ENCODE data around the gene HLA-B. TPM values are rescaled to one million over a fixed set of nuclear protein-coding genes. Genes with fewer than 3 reads are reported as not detected.
"Not testable (repeated sequence)": the region's sequence is repeated elsewhere in the genome, so short reads cannot be mapped to it uniquely, and the experiment has no call there.

HLA-B gene
- total RNA-seq = 3,580 and 3,693 TPM in 2 replicates

DNA sequence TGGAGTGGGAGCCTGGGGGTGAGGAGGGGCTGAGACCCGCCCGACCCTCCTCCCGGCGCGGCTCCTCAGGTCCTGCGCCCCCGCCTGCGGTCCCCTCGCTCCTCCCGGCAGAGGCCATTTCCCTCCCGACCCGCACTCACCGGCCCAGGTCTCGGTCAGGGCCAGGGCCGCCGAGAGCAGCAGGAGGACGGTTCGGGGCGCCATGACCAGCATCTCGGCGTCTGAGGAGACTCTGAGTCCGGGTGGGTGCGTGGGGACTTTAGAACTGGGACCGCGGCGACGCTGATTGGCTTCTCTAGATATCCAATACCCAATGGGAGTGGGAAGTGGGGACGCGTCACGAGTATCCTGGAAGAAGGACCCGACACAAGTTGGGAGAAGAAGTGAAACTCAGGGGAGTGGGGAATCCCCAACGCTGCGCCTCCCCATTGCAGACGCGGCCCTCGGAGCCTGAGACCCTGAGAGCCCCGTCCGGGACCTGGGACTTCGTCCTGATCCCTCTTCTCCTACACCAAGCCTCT, at the start of gene HLA-B:
TSS of gene HLA-B (minus strand) at position 234 of the 521 bp plus-strand sequence. CDS start at position 213, 21 bp downstream.
- peak; percentile 55 for DNase-seq (ENCODE audit: low spot score)
- H3K4me1 Mint-ChIP-seq (ENCODE audit: low read depth) = peaks cover 45% of the 10 kb centered on the region
- peak within 1 kb of the TSS; percentile 93 for H3K4me3 Mint-ChIP-seq (ENCODE audit: low read depth)
- intact Hi-C loops (cut with micrococcal nuclease) = loop anchor here (1.0 kb wide), 2 partner anchors 84 to 160 kb away; no protein-coding TSS in a partner anchor
- peaks cover 15% of the 10 kb centered on the region for H3K27me3 Mint-ChIP-seq (ENCODE audit: low read depth)
- H3K27ac Mint-ChIP-seq = peak within 1 kb of the TSS; percentile 96
- H3K36me3 Mint-ChIP-seq (ENCODE audit: low read depth) = peaks cover 60% of the 10 kb centered on the region
- H3K9me3 Mint-ChIP-seq = peaks cover 9% of the 10 kb centered on the region

DNA sequence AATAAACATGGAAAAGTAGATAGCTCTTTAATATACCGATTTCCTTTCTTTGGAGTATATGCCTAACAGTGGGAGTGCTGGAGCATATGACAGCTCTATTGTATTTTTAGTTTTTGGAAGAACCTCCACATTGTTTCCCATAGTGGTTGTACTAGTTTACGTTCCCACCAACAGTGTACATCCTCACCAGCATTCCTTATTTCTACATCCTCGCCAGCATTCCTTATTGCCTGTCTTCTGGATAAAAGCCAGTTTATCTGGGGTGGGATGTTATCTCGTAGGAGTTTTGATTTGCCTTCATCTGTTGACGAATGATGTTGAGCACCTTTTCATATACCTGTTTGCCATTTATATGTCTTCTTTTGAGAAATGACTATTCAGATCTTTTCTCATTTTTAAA, 49.0 kb upstream of the HLA-B start:
- H3K4me1 Mint-ChIP-seq (ENCODE audit: low read depth) = peaks cover 43% of the 10 kb centered on the region
- H3K9me3 Mint-ChIP-seq = no peaks in the 10 kb centered on the region
- H3K27me3 Mint-ChIP-seq (ENCODE audit: low read depth) = peaks cover 24% of the 10 kb centered on the region
- no peak overlapping the region for H3K27ac Mint-ChIP-seq
- intact Hi-C loops (cut with micrococcal nuclease) = no loop called here
- H3K36me3 Mint-ChIP-seq (ENCODE audit: low read depth) = peaks cover 27% of the 10 kb centered on the region
- DNase-seq (ENCODE audit: low spot score) = no peak
- H3K4me3 Mint-ChIP-seq (ENCODE audit: low read depth) = no peak overlapping the region

DNA sequence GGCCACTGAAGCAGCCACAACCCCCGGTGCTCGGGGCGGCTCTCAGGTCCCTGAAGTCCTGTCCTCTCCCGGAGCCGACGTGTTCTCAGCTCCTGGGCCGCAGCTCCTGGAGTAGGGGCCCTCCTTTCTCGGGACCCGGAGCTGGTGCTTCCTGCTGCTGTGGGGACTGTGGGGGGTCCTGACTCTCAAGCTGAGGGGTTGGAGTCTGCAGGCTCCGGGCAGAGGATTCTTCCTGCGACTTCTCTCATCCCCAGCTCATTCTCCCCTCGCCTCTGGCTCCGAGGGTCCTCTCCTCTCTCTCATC, 47.0 kb upstream of the HLA-B start:
- DNase-seq (ENCODE audit: low spot score); H3K27ac Mint-ChIP-seq; H3K9me3 Mint-ChIP-seq: not testable (repeated sequence)
- Mint-ChIP-seq H3K4me1 (ENCODE audit: low read depth) (peaks cover 54% of the 10 kb centered on the region), H3K4me3 (ENCODE audit: low read depth) (peak overlapping the region; percentile 75), H3K36me3 (ENCODE audit: low read depth) (peaks cover 15% of the 10 kb centered on the region), H3K27me3 (ENCODE audit: low read depth) (peaks cover 26% of the 10 kb centered on the region)
- intact Hi-C loops (cut with micrococcal nuclease) = loop anchor here (5.0 kb wide), 1 partner anchor 88 kb away; no protein-coding TSS in a partner anchor

DNA sequence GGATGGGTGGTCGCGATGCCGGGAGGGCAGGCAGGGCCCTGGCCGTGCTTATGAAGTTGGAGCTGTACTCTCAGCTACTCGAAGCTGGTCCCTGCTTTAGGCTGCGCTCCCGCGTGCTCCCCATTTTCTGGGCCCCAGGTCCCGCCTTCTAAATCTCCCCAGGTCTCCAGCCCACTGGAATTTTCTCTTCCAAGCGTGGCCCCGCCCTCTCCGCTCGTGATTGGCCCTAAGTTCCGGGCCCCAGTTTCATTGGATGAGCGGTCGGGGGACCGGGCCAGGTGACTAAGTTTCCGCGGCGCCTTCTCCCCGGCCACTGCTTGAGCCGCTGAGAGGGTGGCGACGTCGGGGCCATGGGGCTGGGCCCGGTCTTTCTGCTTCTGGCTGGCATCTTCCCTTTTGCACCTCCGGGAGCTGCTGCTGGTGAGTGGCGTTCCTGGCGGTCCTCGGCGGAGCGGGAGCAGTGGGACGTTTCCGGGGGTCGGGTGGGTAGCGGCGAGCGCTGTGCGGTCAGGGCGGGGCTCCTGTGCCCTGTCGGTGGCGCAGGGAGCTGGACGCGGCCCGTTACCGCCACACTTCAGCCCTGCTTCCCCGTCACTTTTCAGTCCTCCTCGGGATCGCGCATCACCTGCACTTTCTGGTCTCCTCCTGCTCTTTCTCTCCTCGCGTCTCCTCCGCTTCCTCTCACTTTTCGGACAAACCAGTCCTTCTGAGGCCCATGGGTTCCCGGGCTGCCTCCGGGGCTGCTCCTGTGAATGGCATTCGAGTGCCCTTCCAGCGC, 46.5 kb upstream of the HLA-B start, which contains the start of gene MICA:
TSS of gene MICA (plus strand) at position 313 of the 778 bp plus-strand sequence. CDS start at position 351, 38 bp downstream.
- intact Hi-C loops (cut with micrococcal nuclease) = loop anchor here (5.0 kb wide), 1 partner anchor 89 kb away; no protein-coding TSS in a partner anchor
- H3K27me3 Mint-ChIP-seq (ENCODE audit: low read depth) = peaks cover 26% of the 10 kb centered on the region
- H3K27ac Mint-ChIP-seq = peak within 1 kb of the TSS; percentile 14
- H3K36me3 Mint-ChIP-seq (ENCODE audit: low read depth) = peaks cover 15% of the 10 kb centered on the region
- H3K4me3 Mint-ChIP-seq (ENCODE audit: low read depth) = peak within 1 kb of the TSS; percentile 75
- H3K9me3 Mint-ChIP-seq = no peaks in the 10 kb centered on the region
- H3K4me1 Mint-ChIP-seq (ENCODE audit: low read depth) = peaks cover 56% of the 10 kb centered on the region
- DNase-seq (ENCODE audit: low spot score) = peak; percentile 61

DNA sequence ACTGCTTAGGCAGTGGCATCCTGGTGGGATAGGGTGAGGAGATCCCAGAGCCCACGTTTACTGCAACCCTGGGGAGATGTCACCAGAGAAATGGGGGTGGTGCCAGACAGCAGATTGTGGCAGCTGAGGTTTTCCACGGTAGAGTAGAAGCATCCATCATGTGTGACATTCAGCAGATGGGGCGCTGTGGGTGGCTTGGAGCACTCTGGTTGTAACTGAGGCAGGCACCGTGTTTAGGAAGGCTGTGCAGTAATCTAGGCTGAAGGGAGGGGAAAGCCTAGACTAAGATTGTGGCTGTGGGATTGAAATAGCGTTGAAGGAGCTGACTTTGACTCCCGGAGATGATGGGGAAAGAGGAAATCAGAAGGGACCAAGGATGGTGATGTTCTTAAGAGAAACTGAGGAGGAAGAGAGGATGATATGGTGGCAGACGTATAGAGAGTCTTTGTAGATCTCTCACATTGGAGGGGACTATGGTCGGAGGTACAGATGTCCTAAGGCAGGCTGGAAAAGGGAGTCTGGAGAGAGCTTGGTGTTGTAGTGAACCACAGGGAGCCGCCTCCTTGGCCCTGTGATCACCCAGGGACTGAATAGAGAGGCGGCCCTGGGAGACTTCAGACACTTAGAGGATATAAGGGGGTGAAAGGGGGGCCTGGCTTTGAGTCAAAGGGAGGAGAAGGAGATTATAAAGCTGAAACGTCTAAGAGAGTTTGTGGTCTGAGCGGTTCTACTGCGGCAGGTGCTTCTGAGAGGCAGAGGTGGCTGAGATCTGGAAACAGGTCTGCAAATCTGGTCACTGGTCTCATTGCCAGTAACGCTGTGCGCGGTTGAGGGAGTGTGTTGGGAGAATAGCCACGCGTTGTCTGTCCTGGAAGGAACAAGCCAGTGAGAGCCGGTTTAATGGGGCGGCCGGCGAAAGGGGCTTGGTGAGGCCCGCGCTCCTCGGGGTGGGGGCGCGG, 45.6 kb upstream of the HLA-B start:
- Mint-ChIP-seq H3K9me3 (no peaks in the 10 kb centered on the region), H3K4me3 (ENCODE audit: low read depth) (peak overlapping the region; percentile 75), H3K36me3 (ENCODE audit: low read depth) (peaks cover 15% of the 10 kb centered on the region), H3K27me3 (ENCODE audit: low read depth) (peaks cover 25% of the 10 kb centered on the region), H3K27ac (peak overlapping the region; percentile 14), H3K4me1 (ENCODE audit: low read depth) (peaks cover 51% of the 10 kb centered on the region)
- DNase-seq (ENCODE audit: low spot score) = peak; percentile 26
- intact Hi-C loops (cut with micrococcal nuclease) = loop anchor here (5.0 kb wide), 1 partner anchor 90 kb away; no protein-coding TSS in a partner anchor

DNA sequence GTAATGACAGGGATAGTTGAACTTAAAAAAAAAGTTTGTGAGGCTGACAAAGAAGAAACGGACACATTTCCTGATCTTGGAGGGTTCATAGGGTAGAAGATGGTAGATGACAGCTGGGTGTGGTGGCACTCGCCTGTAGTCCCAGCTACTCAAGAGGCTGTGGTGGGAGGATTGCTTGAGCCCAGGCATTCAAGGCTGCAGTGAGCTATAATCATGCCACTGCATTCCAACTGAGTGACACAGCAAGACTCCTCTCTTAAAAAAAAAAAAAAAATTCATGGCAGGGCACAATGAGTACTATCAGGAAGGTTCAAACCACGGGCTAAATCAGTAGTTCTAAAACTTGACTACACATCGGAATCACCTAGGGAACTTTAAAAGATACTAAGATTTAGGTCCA, 44.4 kb upstream of the HLA-B start:
- Mint-ChIP-seq H3K4me1 (ENCODE audit: low read depth) (peaks cover 50% of the 10 kb centered on the region), H3K9me3 (no peaks in the 10 kb centered on the region), H3K36me3 (ENCODE audit: low read depth) (peaks cover 10% of the 10 kb centered on the region), H3K27ac (peak overlapping the region; percentile 5), H3K4me3 (ENCODE audit: low read depth) (peak overlapping the region; percentile 84), H3K27me3 (ENCODE audit: low read depth) (peaks cover 18% of the 10 kb centered on the region)
- intact Hi-C loops (cut with micrococcal nuclease) = loop anchor here (5.0 kb wide), 1 partner anchor 91 kb away; no protein-coding TSS in a partner anchor
- DNase-seq (ENCODE audit: low spot score) = no peak

DNA sequence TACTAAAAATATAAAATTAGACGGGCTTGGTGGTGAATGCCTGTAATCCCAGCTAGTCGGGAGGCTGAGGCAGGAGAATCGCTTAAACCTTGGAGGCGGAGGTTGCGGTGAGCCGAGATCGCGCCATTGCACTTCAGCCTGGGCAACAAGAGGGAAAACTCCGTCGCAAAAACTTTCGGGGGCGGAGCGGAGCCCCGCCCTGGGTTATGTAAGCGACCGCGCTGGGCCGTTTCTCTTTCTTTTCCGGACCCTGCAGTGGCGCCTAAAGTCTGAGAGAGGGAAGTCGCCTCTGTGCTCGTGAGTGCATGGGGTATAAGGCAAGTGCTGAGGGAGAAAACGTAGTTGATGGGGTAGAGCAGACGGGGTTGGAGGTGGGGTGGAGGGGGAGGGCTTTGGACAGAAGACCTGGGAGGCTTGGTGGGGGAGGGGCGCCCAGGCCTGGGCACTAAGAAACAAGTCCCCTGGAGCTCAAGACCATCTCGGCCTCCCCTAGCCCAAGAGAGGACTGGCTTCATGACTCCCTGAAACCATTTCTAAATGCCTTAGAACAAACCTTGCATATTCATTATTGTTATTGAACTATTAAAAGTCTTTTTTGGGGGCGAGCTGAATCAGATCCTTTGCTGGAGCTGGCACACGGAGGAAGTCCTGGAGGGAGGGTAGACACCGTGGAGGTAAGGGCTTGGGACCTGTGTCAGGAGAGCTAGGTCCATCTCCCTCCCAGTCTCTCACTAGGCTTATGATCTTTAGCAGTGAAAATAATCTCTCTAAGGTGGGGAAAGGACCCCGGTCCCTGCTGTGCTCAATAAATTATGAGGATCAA, 43.7 kb upstream of the HLA-B start:
- Mint-ChIP-seq H3K4me3 (ENCODE audit: low read depth) (peak overlapping the region; percentile 84), H3K36me3 (ENCODE audit: low read depth) (peaks cover 2% of the 10 kb centered on the region), H3K9me3 (no peaks in the 10 kb centered on the region), H3K27ac (peak overlapping the region; percentile 83), H3K4me1 (ENCODE audit: low read depth) (peaks cover 49% of the 10 kb centered on the region), H3K27me3 (ENCODE audit: low read depth) (peaks cover 13% of the 10 kb centered on the region)
- intact Hi-C loops (cut with micrococcal nuclease) = loop anchor here (5.0 kb wide), 1 partner anchor 92 kb away; no protein-coding TSS in a partner anchor
- DNase-seq (ENCODE audit: low spot score) = peak; percentile 69

DNA sequence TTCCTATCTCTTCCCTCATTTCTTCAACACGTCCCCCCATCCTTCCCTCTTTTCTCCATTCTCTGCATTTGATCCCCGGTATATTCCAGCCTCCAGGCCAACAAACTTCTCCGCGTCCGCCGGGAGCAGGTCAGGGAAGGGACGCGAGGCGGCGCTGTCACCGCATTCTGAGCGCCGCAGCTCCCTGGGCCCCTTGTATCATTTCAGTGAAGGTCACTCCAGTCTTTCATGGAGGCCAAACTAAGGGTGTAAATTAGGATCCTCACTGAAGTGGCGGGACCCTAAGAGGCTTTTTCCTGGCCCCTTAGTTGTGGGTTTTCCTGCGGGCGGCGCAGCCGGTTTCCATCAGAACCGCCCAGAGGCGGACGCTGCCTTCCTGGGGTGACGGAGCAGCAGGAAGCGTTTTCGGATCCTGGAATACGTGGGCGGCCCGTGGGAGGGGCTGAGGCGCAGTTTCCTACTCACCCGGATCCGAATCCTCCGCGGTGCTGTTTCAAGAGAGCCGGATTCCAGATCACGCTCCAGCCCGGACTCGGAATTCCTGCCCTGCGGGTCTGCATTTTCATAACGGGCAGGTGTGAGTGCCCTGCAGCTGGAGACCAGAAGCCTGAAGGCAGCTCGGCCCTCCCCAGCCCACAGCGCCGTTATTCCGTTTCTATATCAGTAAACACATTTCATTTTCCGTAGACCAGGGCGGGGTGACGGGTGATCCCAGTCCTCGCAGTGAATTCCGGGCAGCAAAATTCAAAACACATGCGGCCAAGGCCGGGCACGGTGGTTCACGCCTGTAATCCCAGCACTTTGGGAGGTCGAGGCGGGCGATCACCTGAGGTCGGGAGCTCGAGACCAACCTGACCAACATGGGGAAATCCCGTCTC, 42.8 kb upstream of the HLA-B start:
- no peaks in the 10 kb centered on the region for H3K36me3 Mint-ChIP-seq (ENCODE audit: low read depth)
- H3K27me3 Mint-ChIP-seq (ENCODE audit: low read depth) = peaks cover 11% of the 10 kb centered on the region
- peaks cover 49% of the 10 kb centered on the region for H3K4me1 Mint-ChIP-seq (ENCODE audit: low read depth)
- H3K9me3 Mint-ChIP-seq = no peaks in the 10 kb centered on the region
- peak; percentile 58 for DNase-seq (ENCODE audit: low spot score)
- intact Hi-C loops (cut with micrococcal nuclease) = loop anchor here (1.0 to 5.0 kb wide), 2 partner anchors 63 to 92 kb away; no protein-coding TSS in a partner anchor
- H3K27ac Mint-ChIP-seq = peak overlapping the region; percentile 83
- peak overlapping the region; percentile 84 for H3K4me3 Mint-ChIP-seq (ENCODE audit: low read depth)

DNA sequence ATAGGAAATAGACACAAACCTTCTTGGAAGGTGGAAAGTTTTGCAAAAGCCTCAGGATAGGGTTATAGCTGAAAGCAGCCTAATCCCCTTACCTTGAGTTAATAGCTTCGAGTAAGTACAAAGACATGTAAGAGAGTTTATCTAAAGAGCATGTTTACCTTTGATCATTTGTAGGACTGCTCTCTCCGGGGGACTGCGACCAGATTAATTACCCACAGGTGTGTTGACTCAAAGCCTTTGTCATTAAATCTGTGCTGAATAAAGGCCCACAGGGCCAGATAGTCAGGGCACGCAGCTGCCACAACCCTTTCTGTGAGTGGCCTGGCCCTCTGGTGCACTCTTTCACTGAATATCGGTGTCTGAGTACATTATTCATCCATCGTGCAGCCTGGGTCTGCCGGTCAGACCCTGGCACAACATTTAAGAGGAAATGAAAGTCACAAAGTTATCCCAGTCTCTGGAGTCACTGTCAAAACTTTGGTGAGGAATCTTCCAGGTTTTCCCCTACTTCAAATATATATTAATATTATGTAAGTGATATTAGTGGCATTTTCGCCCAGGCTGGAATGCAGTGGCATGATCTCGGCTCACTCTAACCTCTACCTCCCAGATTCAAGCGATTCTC, 41.0 kb upstream of the HLA-B start:
- no peak overlapping the region for H3K27ac Mint-ChIP-seq

DNA sequence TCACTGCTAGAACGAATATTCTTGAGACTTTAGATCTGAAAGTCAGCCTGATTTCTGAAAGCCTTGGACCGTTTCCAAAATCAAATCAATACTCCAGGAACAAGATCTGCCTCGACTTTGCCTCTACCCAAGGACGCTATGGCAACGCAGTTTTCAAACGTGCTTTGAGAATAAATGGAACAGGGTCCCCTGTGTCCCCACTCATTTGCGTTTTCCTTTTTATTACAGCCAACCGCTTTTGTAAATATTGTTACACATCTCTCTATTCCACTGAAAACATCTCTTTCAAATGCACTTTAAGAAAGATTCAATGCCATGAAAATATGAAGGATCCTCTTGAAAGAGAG, 40.1 kb upstream of the HLA-B start:
- not testable (repeated sequence) for H3K27me3 Mint-ChIP-seq (ENCODE audit: low read depth); DNase-seq (ENCODE audit: low spot score); H3K36me3 Mint-ChIP-seq (ENCODE audit: low read depth); H3K27ac Mint-ChIP-seq; H3K4me3 Mint-ChIP-seq (ENCODE audit: low read depth); H3K9me3 Mint-ChIP-seq
- peaks cover 31% of the 10 kb centered on the region for H3K4me1 Mint-ChIP-seq (ENCODE audit: low read depth)
- intact Hi-C loops (cut with micrococcal nuclease) = loop anchor here (1.0 kb wide), 1 partner anchor 44 kb away; no protein-coding TSS in a partner anchor

More for the DNA sequence above, 41.0 kb upstream of the HLA-B start:
- peaks cover 40% of the 10 kb centered on the region for H3K4me1 Mint-ChIP-seq (ENCODE audit: low read depth)
- H3K4me3 Mint-ChIP-seq (ENCODE audit: low read depth) = no peak overlapping the region
- H3K27me3 Mint-ChIP-seq (ENCODE audit: low read depth) = peaks cover 7% of the 10 kb centered on the region
- H3K9me3 Mint-ChIP-seq = no peaks in the 10 kb centered on the region
- DNase-seq (ENCODE audit: low spot score) = no peak
- intact Hi-C loops (cut with micrococcal nuclease) = loop anchor here (1.0 kb wide), 1 partner anchor 43 kb away; no protein-coding TSS in a partner anchor
- H3K36me3 Mint-ChIP-seq (ENCODE audit: low read depth) = no peaks in the 10 kb centered on the region
